HG03097 (cell line): ENCODE data around the gene ABCA2.

Source experiments
- ATAC-seq: cut with Tn5 transposase; IDR thresholded peaks from one replicate; pipeline ENCODE4 v1.9.1; 2021; ENCODE audit not compliant: unreplicated experiment, low FRiP score

The ABCA2 gene

DNA sequence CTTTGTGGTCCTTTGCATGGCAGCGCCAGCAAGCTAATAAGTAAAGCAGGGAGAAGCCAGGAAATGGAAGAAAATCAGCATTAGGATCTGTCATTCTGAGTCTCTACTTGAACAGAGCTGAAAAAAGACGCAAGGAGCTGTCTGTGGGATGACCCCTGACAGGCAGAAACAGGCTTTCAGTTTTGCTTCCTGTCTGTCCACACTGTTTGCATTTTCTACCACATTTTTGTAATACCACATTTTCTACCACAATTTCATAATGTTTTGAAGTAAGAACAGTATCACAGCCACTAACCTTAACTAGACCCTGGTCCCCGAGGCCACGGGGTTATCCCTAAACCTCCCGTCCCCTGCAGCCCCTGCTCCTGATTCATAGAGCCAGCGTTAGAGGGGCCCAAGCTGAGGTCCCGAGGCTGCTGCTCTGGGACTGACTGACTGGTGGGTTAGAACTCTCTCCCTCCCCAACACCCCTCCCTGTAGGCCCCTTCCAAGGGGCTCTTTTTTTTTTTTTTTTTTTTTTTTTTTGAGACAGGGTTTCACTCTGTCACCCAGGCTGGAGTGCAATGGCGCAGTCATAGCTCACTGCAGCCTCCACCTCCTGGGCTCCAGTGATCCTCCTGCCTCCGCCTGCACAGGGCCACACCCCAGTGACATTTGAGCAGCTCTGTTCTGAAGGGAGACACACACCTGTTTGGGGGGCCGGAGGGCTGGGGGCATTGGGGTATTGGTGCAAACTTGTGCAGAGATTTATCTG, 27.7 kb downstream of the ABCA2 start:
- peak; percentile 63 for ATAC-seq

DNA sequence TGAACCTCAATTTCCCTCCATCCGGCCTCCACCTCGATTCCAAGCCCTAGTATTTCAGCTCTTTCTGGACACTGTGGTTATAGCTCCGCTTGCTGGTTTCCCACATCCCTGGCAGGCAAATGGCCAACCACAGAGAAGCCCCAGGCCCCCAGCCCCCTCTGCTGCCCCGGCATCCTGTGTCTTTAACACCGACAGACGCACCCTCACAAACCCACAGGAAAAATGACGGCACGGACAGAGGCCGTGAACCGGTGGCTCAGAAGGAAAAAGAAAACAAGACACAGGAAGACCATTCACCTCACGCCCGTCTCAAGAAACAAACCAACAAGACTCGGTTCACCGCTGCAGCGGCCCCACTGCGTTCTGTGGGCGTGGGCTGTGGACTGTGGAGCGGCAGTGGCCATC, 30.2 kb downstream of the ABCA2 start:
- no peak for ATAC-seq

DNA sequence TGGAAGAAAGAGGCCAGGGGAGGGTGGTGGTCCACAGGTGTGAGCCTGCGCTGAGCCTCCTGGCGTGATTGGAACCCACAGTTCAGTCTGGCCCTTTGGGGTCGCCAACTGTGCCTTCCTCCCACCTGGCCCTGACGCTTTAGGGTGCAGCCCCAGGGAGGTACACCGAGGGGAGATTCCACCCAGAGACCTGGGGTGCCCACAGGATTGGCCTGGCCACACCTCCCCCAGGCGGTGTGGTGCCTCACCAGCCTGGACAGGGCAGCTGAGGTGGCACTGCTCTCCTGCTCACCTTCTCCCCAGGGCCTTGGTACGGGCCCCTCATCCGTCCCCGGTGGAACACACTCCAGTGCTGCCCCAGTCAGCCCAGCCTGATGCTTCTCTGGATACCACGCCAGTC, 30.7 kb downstream of the ABCA2 start:
- ATAC-seq, result no peak

GRCh38 chr9:136996361-136997292, 31.4 kb downstream of the ABCA2 start, which contains the start of gene CLIC3:
Gene CLIC3 (minus strand): TSS chr9:136996568. CDS start chr9:136996543, 25 bp downstream.
- no peak for ATAC-seq

DNA sequence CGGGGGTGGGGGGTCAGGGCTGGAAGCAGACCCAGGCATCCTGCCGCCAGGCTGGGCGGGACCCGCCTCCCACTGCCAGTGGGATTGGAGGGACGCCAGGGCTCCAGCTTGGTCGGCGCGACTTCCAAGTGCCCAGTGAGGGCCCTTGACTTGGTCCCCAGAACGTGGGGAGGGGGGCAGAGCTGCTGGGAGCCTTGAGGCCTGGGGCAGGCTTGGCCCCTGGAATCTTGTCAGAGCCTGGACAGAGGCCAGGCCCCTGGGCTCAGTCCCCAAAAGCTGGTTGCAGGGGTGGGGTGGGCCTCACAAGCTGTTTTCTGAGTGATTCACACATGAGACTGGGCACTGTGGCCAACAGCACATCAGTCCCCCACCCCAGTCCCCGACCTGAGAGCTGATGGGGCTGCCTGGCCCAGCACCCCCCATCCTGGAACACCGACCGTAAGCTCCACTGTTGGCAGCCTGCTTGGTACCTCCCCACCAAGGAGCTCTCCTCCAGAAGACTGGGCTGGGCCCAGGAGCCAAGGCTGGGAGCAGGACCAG, 32.2 kb downstream of the ABCA2 start:
- ATAC-seq, result no peak

GRCh38 chr9:136995362-136995761, 32.7 kb downstream of the ABCA2 start:
- no peak for ATAC-seq

DNA sequence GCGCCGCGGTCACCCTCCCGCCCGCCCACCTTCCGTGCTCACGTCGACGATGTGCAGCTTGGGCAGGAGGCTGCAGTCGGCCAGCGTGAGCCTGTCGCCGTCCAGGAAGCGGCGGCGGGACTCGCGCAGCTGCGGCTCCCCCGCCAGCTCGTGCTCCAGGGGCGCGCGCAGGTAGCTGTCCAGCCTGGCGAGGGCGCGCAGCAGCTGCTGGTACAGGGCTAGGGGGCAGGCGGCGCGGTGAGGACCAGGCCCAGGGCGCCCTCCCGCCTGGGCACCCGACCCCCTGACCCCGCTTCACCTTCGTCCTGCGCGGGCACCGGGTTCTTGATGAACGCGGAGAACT, 33.2 kb downstream of the ABCA2 start:
- ATAC-seq, result no peak

GRCh38 chr9:136994180-136994887, 33.7 kb downstream of the ABCA2 start:
- no peak for ATAC-seq

DNA sequence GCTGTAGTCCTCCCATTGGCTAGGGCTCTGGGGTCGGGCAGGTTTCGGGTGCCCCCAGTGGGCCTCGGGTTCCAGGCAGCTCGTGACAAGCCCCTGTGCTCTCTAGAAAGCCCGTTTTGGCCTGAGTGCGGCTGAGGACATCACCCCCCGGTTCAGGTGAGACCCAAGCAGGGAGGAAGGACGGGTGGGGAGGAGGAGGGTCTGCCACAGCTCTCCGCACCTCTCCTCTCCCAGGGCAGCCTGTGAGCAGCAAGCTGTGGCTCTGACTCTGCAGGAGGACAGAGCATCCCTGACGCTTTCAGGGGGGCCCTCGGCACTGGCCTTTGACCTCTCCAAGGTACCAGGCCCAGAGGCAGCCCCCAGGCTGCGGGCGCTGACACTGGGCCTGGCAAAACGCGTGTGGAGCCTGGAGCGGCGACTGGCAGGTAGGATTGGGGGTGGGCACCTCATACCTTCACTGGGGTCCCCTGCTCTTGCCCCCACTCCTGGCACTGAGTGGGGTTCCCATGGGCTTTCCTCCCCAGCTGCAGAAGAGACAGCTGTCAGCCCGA, 35.1 kb downstream of the ABCA2 start:
- no peak for ATAC-seq

DNA sequence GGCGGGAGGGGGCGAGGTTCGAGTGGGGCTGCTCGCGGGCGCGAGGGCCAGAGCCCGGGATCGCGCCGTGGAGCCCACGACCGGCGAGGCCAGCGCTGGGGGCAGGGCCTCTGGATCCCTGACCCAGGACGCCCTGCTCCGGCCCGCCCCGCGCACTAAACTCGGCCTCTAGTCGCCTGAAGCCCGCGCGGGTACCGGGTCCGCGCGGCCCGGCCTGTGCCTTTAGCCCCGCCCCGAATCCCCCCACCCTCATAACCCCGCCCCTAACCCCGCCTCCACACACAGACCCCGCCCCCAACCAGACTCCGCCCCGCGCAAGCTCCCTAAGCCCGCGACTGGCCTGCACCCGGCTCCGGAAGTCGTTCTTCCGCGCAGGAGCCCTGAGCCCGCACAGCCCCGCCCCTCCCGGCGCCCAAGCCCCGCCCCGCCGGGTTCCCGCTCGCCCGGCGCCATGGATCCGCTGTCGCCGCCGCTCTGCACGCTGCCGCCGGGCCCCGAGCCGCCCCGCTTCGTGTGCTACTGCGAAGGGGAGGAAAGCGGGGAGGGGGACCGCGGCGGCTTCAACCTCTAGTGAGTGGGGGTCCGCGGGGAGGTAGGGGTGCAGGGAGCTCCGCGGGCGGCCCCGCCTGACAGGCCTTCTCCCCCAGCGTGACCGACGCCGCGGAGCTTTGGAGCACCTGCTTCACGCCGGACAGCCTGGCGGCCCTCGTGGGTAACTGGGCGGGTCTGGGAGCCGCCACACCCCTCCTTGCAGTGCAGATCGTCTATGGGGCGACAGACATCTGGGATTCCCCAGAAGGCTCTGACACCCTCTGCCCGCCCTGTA, 35.8 kb downstream of the ABCA2 start, which contains the start of gene PAXX:
Gene PAXX (plus strand): TSS at position 430 of the 826 bp plus-strand sequence. CDS start 22 bp downstream, at position 452.
- peak; percentile 65 for ATAC-seq

- no peak for ATAC-seq
Measured at GRCh38 chr9:136990242-136990911, 37.7 kb downstream of the ABCA2 start.

GRCh38 chr9:136988872-136989271, 39.2 kb downstream of the ABCA2 start:
- no peak for ATAC-seq

GRCh38 chr9:136985853-136986252, 42.2 kb downstream of the ABCA2 start:
- ATAC-seq, result no peak

DNA sequence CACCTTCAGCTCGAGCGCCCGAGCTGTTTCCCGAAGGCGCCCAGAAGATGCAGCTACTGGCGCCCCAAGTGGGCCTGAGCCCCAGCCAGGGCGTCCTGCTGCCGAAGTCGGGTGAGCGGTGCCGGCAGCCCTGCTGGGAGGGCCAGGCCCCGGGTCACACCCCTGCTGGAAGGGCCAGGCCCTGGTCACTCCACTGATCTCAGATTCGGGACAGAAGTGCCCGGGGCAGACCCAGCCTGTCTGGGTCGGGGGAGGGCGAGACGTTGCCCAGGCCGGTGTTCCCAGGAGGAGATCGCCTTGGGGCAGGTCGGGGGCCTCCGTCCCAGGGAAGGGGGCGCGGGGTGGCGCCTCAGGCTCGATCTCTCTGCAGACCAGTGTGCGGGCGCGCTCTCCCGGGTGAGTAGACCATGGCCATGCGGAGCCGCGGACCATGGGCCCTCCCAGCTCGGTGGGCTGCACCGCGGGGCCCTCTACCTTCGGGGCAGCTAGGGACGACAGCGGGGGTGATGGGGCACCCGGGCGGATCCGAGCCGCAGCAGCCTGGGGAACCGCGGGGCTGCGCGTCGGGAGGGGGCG, 42.9 kb downstream of the ABCA2 start:
- no peak for ATAC-seq

DNA sequence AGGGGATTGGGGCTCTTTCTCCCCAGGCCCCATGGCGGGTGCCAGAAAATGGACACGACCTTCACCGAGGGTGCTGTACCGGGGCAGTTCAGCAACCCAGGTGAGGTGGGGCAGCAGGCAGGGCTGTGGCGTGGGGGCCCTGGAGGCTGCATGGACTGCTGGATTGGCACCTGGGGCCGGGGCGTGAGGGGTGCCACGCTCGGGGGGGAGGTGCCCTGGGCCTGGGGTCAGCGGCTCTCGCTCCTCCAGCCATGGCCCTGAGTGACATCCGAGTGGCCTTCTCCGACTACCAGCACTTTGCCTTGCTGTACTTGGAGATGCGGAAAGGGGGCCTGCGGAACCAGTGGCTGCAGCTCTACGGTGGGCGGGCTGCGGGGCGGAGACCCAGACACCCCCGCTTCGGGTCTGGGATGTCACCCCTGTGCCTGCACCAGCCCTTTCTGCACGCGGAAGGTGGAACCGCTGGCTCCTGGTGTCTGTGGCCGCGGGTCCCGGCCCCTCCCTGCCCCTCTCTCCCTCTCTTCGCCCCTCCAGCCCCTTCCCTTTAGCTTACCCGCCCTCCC, 43.5 kb downstream of the ABCA2 start:
- no peak for ATAC-seq

DNA sequence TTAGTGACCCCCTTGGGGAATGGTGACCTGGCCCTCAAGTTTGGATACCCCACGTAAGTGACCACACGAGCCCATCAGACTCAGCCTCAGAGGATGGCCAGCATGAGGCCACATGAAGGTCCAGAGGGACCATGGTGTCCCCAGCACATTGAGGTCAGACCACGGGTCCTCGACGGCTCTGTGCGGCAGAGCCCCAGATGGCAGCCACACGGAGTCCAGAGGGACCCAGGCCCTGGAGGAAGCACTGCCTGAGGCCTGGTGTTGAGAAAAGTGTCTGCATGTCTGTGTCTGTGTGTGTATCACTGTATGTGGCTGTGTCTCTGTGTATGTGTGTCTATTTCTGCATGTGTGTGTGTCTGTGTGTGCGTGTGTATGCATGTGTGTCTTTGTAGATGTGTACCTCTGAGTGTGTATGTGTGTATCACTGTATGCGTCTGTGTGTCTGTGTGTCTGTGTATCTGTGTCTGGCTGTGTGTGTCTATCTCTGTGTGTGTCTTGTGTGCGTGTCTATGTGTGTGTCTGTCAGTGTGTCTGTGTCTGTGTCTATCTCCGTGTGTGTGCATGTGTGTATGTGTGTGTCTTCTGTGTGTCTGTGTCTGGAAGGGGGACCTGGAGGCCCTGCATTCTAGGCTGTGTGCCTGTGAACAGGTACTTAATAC, 44.3 kb downstream of the ABCA2 start:
- ATAC-seq, result no peak

DNA sequence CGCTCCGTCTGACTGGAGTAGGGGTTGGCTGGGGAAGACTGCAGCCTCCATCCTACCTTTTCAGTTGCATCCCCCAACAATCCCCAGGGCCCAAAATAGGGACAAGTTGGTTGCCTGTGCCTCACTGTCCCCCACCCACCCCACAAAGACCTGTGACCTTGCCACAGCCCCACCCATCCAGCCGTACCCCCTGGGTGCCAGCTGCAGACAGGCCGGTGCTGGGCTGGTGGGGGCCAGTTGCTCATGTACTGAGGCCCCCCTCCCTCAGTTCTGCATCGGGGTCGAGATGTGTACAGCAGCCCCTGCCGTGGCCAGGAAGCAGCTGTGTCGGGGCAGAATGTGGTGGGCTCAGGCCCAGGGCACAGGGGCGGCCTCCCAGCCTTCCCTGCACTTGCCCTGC, 44.9 kb downstream of the ABCA2 start:
- ATAC-seq, result no peak
